ENCODE measurements around the gene ATP8A2. TPM values are rescaled to one million over a fixed set of nuclear protein-coding genes. Genes with fewer than 3 reads are reported as not detected.

The ATP8A2 gene
- total and polyA plus RNA-seq, 2 of the 4 experiments (the other 2 are of a cell fraction): 0.02 to 0.18 TPM

- Histone ChIP-seq H2BK5ac (ENCODE audit: low read depth, low read length, poor library complexity, severe bottlenecking) (no peak overlapping the region), H3K36me3 (ENCODE audit: control insufficient read depth, insufficient read depth, low read length) (no peaks in the 10 kb centered on the region), H4K8ac (ENCODE audit: low read depth in 2 of 2, low read length in 2 of 2) (no peak overlapping the region), H3K18ac (ENCODE audit: low read depth, low read length) (no peak overlapping the region), H2AK9ac (replicated peaks; ENCODE audit: low read depth, low read length, poor library complexity) (no peak overlapping the region), H4K20me1 (ENCODE audit: insufficient read depth, low read length) (no peaks in the 10 kb centered on the region), H3K56ac (ENCODE audit: extremely low read depth, insufficient read depth, low read length) (no peak overlapping the region), H3K4me1 (ENCODE audit: control insufficient read depth, insufficient read depth, low read length) (no peaks in the 10 kb centered on the region), H4K91ac (ENCODE audit: insufficient read depth, low read depth, low read length) (no peak overlapping the region), H3K9me3 (ENCODE audit: control insufficient read depth, insufficient read depth, low read length) (no peaks in the 10 kb centered on the region), H3K14ac (replicated peaks; ENCODE audit: low read depth, low read length) (no peak overlapping the region), H2AK5ac (ENCODE audit: low read depth, low read length) (no peak overlapping the region), H3K4ac (ENCODE audit: low read depth, low read length) (no peak overlapping the region), H3K4me3 (ENCODE audit: insufficient read depth, low read depth, low read length) (no peak overlapping the region), H2BK20ac (ENCODE audit: low read depth, low read length) (no peak overlapping the region), H4K5ac (ENCODE audit: low read depth, low read length) (no peak overlapping the region), H3K27me3 (ENCODE audit: control insufficient read depth, insufficient read depth, low read length) (no peaks in the 10 kb centered on the region), H3K79me1 (ENCODE audit: low read depth in 1 of 2, low read length in 2 of 2) (no peaks in the 10 kb centered on the region), H3K4me2 (ENCODE audit: low read depth, low read length) (no peak overlapping the region), H3K23ac (ENCODE audit: low read depth, low read length) (no peak overlapping the region), H2BK120ac (ENCODE audit: low read depth, low read length) (no peak overlapping the region), H2AFZ (replicated peaks; ENCODE audit: low read length, poor library complexity) (no peak overlapping the region), H2BK15ac (ENCODE audit: low read depth, low read length) (no peak overlapping the region), H3K9me1 (ENCODE audit: insufficient read depth, low read length) (no peaks in the 10 kb centered on the region), H3K9ac (ENCODE audit: low read depth, low read length) (no peak overlapping the region), H3K27ac (ENCODE audit: insufficient read depth, low read length) (no peak overlapping the region)
- TF ChIP-seq ELK1 (IDR thresholded peaks at IDR 0.05; ENCODE audit: borderline replicate concordance, low read depth, low read length): no peak
- TF ChIP-seq CEBPB (IDR thresholded peaks at IDR 0.05; ENCODE audit: low read depth, low read length): no peak
- no peak for TF ChIP-seq CHD1 (IDR thresholded peaks at IDR 0.05; ENCODE audit: low read depth, low read length)
- no peak for TF ChIP-seq NFE2L2 (IDR thresholded peaks at IDR 0.05; ENCODE audit: low read depth, low read length)
- TF ChIP-seq RFX5 (IDR thresholded peaks at IDR 0.05; ENCODE audit: low read depth, low read length): no peak
- TF ChIP-seq MXI1 (IDR thresholded peaks at IDR 0.05; ENCODE audit: borderline replicate concordance, low read depth, low read length): no peak
- no peak for TF ChIP-seq FOS (IDR thresholded peaks at IDR 0.05; ENCODE audit: low read depth, low read length)
- TF ChIP-seq BHLHE40 (IDR thresholded peaks at IDR 0.05; ENCODE audit: low read depth, low read length): no peak
- TF ChIP-seq MAZ (IDR thresholded peaks at IDR 0.05; ENCODE audit: borderline replicate concordance, low read depth, low read length): no peak
- no peak for TF ChIP-seq CTCF (conservative IDR thresholded peaks at IDR 0.05; ENCODE audit: low read depth, low read length)
- no peak for TF ChIP-seq RCOR1 (IDR thresholded peaks at IDR 0.05; ENCODE audit: insufficient replicate concordance, low read length)
- TF ChIP-seq SMC3 (IDR thresholded peaks at IDR 0.05; ENCODE audit: low read depth, low read length): no peak
- no peak for TF ChIP-seq POLR2A (IDR thresholded peaks at IDR 0.05; ENCODE audit: low read depth, low read length)
- TF ChIP-seq MAFK (IDR thresholded peaks at IDR 0.05; ENCODE audit: low read depth, low read length): no peak
- no peak for TF ChIP-seq USF2 (IDR thresholded peaks at IDR 0.05; ENCODE audit: low read depth, low read length)
- no peak for TF ChIP-seq RAD21 (IDR thresholded peaks at IDR 0.05; ENCODE audit: low read length)
- in situ Hi-C loops (cut with MboI; ENCODE audit: low sequenced_read_pairs): no loop called here
- intact Hi-C loops (cut with micrococcal nuclease): no loop called here
- dilution Hi-C loops (cut with HindIII; ENCODE audit: low sequenced_read_pairs, unreplicated experiment): no loop called here
- no peak for ATAC-seq (ENCODE audit: low read depth)
- DNase-seq: no peak
- no TSS peak for BruUV-seq (replicated peaks)
- ChIA-PET POLR2A (ENCODE audit: unreplicated experiment) (no interaction called here), CTCF (no interaction called here)
- WGBS, 2 experiments (ENCODE audit: extremely low coverage in 2 of 2, insufficient read length in 1 of 2): no CpG with 5 or more reads among the region's 4 CpGs
Measured at GRCh38 chr13:25778808-25779305, 407.1 kb downstream of the ATP8A2 start.
